WTC11 (cell line): ENCODE results near the gene PRKAA2. TPM values are rescaled to one million over a fixed set of nuclear protein-coding genes. Genes with fewer than 3 reads are reported as not detected.

Source experiments
- ATAC-seq: fragments of 200-7000 bp; cut with Tn5 transposase; 2 replicates; pipeline ENCODE4 v1.10.0; 2021; ENCODE audit warnings: mild to moderate bottlenecking, moderate library complexity
- CTCF ChIA-PET: fragments of 300-600 bp; sonication (Branson Sonifier 250); formaldehyde crosslinking; loops from one replicate; lab custom pipeline; 2021; ENCODE audit warnings: antibody characterized with exemption; lab: Charles Lee
- POLR2A ChIA-PET: fragments of 350-600 bp; sonication (Branson Sonifier 250); formaldehyde crosslinking; loops from one replicate; lab custom pipeline; 2021; ENCODE audit warnings: antibody characterized with exemption; lab: Charles Lee
- DNase-seq: peaks from one replicate; pipeline ENCODE4 v3.0.0; 2021; ENCODE audit warnings: low spot score
- H3K27ac Mint-ChIP-seq: 2 replicates; pipeline ENCODE4 v1.8.0; 2021; ENCODE audit warnings: mixed read lengths
- H3K27me3 Mint-ChIP-seq: 2 replicates; pipeline ENCODE4 v1.8.0; 2021; ENCODE audit warnings: low read depth, mild to moderate bottlenecking, moderate library complexity, mixed read lengths
- H3K36me3 Mint-ChIP-seq: 2 replicates; pipeline ENCODE4 v1.8.0; 2021; ENCODE audit warnings: mixed read lengths
- H3K4me1 Mint-ChIP-seq: 2 replicates; pipeline ENCODE4 v1.8.0; 2022; ENCODE audit warnings: mixed read lengths
- H3K4me3 Mint-ChIP-seq: 2 replicates; pipeline ENCODE4 v1.8.0; 2021; ENCODE audit warnings: mild to moderate bottlenecking, moderate library complexity, mixed read lengths
- H3K9me3 Mint-ChIP-seq: 2 replicates; pipeline ENCODE4 v1.8.0; 2021; ENCODE audit warnings: mixed read lengths
- AFF4 ChIP-seq: sonication (generic); formaldehyde crosslinking; IDR thresholded peaks from 2 replicates; pipeline ENCODE4 v1.8.1; 2023; ENCODE audit warnings: mild to moderate bottlenecking, missing genetic modification reagents, borderline replicate concordance
- ARID4B ChIP-seq: sonication (generic); formaldehyde crosslinking; IDR thresholded peaks from 2 replicates; pipeline ENCODE4 v1.8.0; 2023; ENCODE audit warnings: missing genetic modification reagents, mild to moderate bottlenecking, borderline replicate concordance
- ATF2 ChIP-seq: sonication (generic); formaldehyde crosslinking; IDR thresholded peaks from 2 replicates; pipeline ENCODE4 v1.8.1; 2022; ENCODE audit warnings: low read depth, missing genetic modification reagents, borderline replicate concordance
- CDX4 ChIP-seq: fragments of 250-450 bp; sonication (Bioruptor Pico); IDR thresholded peaks from 2 replicates; pipeline ENCODE4 v1.9.0; 2021; ENCODE audit warnings: moderate library complexity, mild to moderate bottlenecking, inconsistent platforms, borderline replicate concordance
- CREM ChIP-seq: sonication (generic); formaldehyde crosslinking; IDR thresholded peaks from 2 replicates; pipeline ENCODE4 v1.8.1; 2022; ENCODE audit warnings: mild to moderate bottlenecking, missing genetic modification reagents, moderate library complexity
- E2F4 ChIP-seq: sonication (generic); formaldehyde crosslinking; IDR thresholded peaks from 2 replicates; pipeline ENCODE4 v1.8.1; 2022; ENCODE audit warnings: low read depth, mild to moderate bottlenecking, moderate library complexity, missing genetic modification reagents, borderline replicate concordance
- E2F5 ChIP-seq: sonication (generic); formaldehyde crosslinking; IDR thresholded peaks from 2 replicates; pipeline ENCODE4 v1.8.1; 2022; ENCODE audit warnings: mild to moderate bottlenecking, moderate library complexity, missing genetic modification reagents
- ELF4 ChIP-seq: sonication (generic); formaldehyde crosslinking; IDR thresholded peaks from 2 replicates; pipeline ENCODE4 v1.8.1; 2022; ENCODE audit warnings: low read depth, mild to moderate bottlenecking, moderate library complexity, missing genetic modification reagents
- ETV6 ChIP-seq: sonication (generic); formaldehyde crosslinking; IDR thresholded peaks from 2 replicates; pipeline ENCODE4 v1.8.1; 2022; ENCODE audit warnings: mild to moderate bottlenecking, missing genetic modification reagents
- GABPB1 ChIP-seq: sonication (generic); formaldehyde crosslinking; IDR thresholded peaks from 2 replicates; pipeline ENCODE4 v1.8.1; 2023; ENCODE audit warnings: mild to moderate bottlenecking, missing genetic modification reagents
- HMGA2 ChIP-seq: fragments of 250-450 bp; sonication (Bioruptor Pico); IDR thresholded peaks from 2 replicates; pipeline ENCODE4 v1.4.0; 2021; ENCODE audit warnings: mild to moderate bottlenecking, moderate library complexity
- MXD4 ChIP-seq: fragments of 250-450 bp; sonication (Bioruptor Pico); IDR thresholded peaks from 2 replicates; pipeline ENCODE4 v1.8.0; 2021; ENCODE audit warnings: mild to moderate bottlenecking, moderate library complexity, borderline replicate concordance
- PRDM15 ChIP-seq: sonication (generic); formaldehyde crosslinking; IDR thresholded peaks from 2 replicates; pipeline ENCODE4 v1.8.0; 2022; ENCODE audit warnings: missing genetic modification reagents
- RELA ChIP-seq: sonication (generic); formaldehyde crosslinking; IDR thresholded peaks from 2 replicates; pipeline ENCODE4 v1.8.1; 2022; ENCODE audit warnings: missing genetic modification reagents, mild to moderate bottlenecking, borderline replicate concordance
- SP1 ChIP-seq: sonication (generic); formaldehyde crosslinking; conservative IDR thresholded peaks from 2 replicates; pipeline ENCODE4 v1.8.1; 2022; ENCODE audit warnings: missing genetic modification reagents
- ZNF232 ChIP-seq: sonication (generic); formaldehyde crosslinking; IDR thresholded peaks from 2 replicates; pipeline ENCODE4 v1.8.0; 2022; ENCODE audit warnings: mild to moderate bottlenecking, missing genetic modification reagents
- ZNF423 ChIP-seq: fragments of 250-450 bp; sonication (Bioruptor Pico); IDR thresholded peaks from 2 replicates; pipeline ENCODE4 v2.1.2; 2022; ENCODE audit warnings: mild to moderate bottlenecking, moderate library complexity
- total RNA-seq: library from RNA; stranded (reverse); gene quantifications from 3 replicates; pipeline ENCODE4 v1.2.3, GENCODE V29; 2021

PRKAA2 gene
- total RNA-seq, 1 experiment from 2014 or later: 4.8 TPM

- TF ChIP-seq ARID4B (CRISPR knock-in tag) (no peak), AFF4 (CRISPR knock-in tag) (no peak), E2F5 (CRISPR knock-in tag) (no peak), ZNF423 (no peak), ATF2 (CRISPR knock-in tag) (no peak)
- TF ChIP-seq, all 79 proteins: peak for 0
Measured at GRCh38 chr1:56658254-56658653, 13.1 kb downstream of the PRKAA2 start (continued).

- CTCF ChIA-PET: no interaction called here
- H3K27me3 Mint-ChIP-seq: no peaks in the 10 kb centered on the region
- TF ChIP-seq SP1 (CRISPR knock-in tag) (no peak), ZNF232 (CRISPR knock-in tag) (no peak), ETV6 (CRISPR knock-in tag) (no peak), CREM (no peak), ATF2 (CRISPR knock-in tag) (no peak), CDX4 (CRISPR knock-in tag) (no peak), RELA (CRISPR knock-in tag) (no peak), GABPB1 (CRISPR knock-in tag) (no peak), ELF4 (CRISPR knock-in tag) (no peak), E2F4 (no peak), PRDM15 (CRISPR knock-in tag) (no peak), MXD4 (CRISPR knock-in tag) (no peak), HMGA2 (CRISPR knock-in tag) (no peak)
Measured at GRCh38 chr1:56660293-56660692, 15.2 kb downstream of the PRKAA2 start.

More at GRCh38 chr1:56660293-56660692, 15.2 kb downstream of the PRKAA2 start:
- Mint-ChIP-seq H3K9me3 (peaks cover 18% of the 10 kb centered on the region), H3K4me3 (no peak overlapping the region), H3K27ac (no peak overlapping the region), H3K36me3 (peaks cover 13% of the 10 kb centered on the region), H3K4me1 (peaks cover 5% of the 10 kb centered on the region; the same call in 1 of the 2 replicates)
- POLR2A ChIA-PET: no interaction called here
- DNase-seq (no peak), ATAC-seq (no peak)
